ENCODE measurements around the gene GPR107.

GRCh38 chr9:130084337-130084736 lies 30.6 kb downstream of the GPR107 start:
- TF ChIP-seq POLR2AphosphoS5 (IDR thresholded peaks at IDR 0.05; ENCODE audit: borderline replicate concordance, low read depth, low read length) = no peak
- TF ChIP-seq EZH2 (IDR thresholded peaks at IDR 0.05) = no peak
